GM19240 (cell line): ENCODE results near the gene TRIP13.
"Not testable (repeated sequence)": the region's sequence is repeated elsewhere in the genome, so short reads cannot be mapped to it uniquely, and the experiment has no call there.

Experiments used
- DNase-seq: peaks from one replicate; pipeline ENCODE4 v3.0.0; 2011; ENCODE audit warnings: low spot score; ENCODE audit not compliant: insufficient read length

TRIP13 gene

GRCh38 chr5:892394-893136 lies at the start of gene TRIP13, which contains the start of gene BRD9:
Gene TRIP13, plus strand, starts transcription at chr5:892884. Its CDS starts 115 bp downstream, at chr5:892999.
Gene BRD9, minus strand, starts transcription at chr5:892801. Its CDS starts 144 bp downstream, at chr5:892657.
- DNase-seq = peak; percentile 99

- not testable (repeated sequence) for DNase-seq
Measured at GRCh38 chr5:843371-843770, 49.3 kb upstream of the TRIP13 start.

- not testable (repeated sequence) for DNase-seq
Measured at GRCh38 chr5:843926-844325, 48.8 kb upstream of the TRIP13 start.

DNA sequence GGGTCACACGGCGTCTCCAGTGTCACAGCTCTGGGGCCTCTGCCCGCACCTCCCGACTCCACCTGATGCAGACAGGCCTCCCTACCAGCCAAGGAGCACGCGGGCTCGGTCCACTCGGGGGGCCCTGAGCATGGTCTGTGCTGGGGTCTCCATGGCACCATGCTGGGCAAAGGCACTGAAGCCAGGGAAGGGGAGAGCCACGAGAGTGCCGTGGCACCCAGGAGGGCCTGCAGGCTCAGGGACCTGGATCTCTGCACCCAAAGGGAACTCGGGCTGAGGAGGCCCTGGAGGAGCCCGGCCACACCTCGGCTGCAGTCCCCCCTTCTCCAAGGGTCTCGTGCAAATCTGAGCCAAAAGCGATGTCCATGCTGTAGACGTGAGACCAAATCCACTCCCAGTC lies 48.3 kb upstream of the TRIP13 start:
- not testable (repeated sequence) for DNase-seq

DNA sequence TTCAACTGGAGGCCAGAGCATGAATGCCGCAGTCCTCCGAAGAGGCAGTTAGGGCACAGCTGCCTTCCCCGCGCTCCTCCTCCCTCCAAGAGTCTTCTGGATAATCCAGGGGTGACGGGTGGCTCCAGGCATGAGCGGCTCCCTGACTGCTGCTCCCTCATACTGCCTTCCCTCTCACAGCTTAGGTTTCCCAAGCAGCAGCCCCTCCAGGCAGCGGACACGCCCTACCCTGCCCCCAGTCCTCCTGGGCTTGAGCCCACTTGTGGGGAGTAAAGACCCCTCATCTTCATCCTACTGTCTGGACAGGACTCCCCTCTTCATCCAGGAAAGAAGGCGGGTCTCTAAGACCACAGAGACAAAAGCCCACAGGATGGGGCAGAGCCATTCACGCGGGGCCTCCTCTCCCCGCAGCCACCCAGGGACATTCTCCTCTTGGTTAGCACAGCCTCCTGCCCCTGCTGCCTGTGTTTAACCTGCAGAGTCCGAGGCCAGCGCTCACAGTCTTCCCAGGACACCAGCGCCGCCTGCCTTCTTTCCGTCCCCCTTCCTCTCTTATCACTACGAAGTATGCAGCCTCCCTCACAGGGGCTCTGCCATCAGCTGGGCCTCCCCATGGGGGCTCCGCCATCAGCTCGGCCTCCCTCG lies 47.5 kb upstream of the TRIP13 start:
- not testable (repeated sequence) for DNase-seq

GRCh38 chr5:845676-846601 lies 46.7 kb upstream of the TRIP13 start:
- not testable (repeated sequence) for DNase-seq

- DNase-seq = not testable (repeated sequence)
Measured at GRCh38 chr5:846602-847091, 46.0 kb upstream of the TRIP13 start.

DNA sequence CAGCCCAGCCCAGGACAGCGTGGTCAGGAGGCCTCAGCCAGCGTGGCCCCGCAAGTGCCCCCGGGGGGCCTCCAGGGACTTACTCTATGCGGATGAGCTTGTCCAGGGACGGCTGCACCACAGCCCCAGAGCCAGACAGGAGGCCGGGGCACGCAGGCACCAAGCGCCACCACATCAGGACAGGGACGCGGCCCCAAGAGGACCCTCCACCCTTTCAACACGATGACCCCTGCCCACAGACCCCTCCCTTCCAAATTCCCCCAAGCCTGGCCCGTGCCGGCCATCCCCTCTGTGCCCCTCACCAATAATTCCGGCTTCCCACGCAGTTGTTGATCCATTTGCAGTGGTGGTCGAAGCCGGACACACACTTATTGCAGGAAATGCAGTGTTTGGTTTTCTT lies 45.5 kb upstream of the TRIP13 start:
- not testable (repeated sequence) for DNase-seq

GRCh38 chr5:847736-848135 lies 44.9 kb upstream of the TRIP13 start:
- DNase-seq = not testable (repeated sequence)

- DNase-seq = no peak
Measured at GRCh38 chr5:848671-849111, 44.0 kb upstream of the TRIP13 start.

GRCh38 chr5:849651-850301 lies 42.9 kb upstream of the TRIP13 start:
- DNase-seq = no peak

GRCh38 chr5:850511-851006 lies 42.1 kb upstream of the TRIP13 start, which contains the start of gene ZDHHC11:
Gene ZDHHC11, minus strand, starts transcription at chr5:850986. Its CDS starts 384 bp downstream, at chr5:850602.
- DNase-seq = no peak

GRCh38 chr5:851076-851475 lies 41.6 kb upstream of the TRIP13 start:
- DNase-seq = no peak

- DNase-seq = no peak
Measured at GRCh38 chr5:851553-851952, 41.1 kb upstream of the TRIP13 start.

DNA sequence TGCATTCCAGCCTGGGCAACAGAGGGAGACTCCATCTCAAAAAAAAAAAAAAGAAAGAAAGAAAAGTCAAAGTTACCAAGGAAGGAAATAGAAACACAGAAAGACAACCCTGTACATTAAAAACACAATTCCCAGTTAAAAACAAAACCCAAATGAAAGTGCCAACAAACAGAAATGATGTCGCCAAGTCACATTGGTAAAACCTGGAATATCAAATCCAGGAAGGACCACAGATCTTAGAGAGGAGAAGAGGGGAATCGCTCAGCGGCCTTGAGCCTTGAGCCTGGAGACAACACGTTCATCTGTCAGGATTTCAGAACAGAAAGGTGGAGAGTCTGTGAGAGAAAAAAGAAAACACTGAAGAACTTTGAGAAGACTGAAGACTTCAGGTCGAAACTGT lies 40.7 kb upstream of the TRIP13 start:
- no peak for DNase-seq

- DNase-seq = no peak
Measured at GRCh38 chr5:852431-853401, 40.0 kb upstream of the TRIP13 start.

DNA sequence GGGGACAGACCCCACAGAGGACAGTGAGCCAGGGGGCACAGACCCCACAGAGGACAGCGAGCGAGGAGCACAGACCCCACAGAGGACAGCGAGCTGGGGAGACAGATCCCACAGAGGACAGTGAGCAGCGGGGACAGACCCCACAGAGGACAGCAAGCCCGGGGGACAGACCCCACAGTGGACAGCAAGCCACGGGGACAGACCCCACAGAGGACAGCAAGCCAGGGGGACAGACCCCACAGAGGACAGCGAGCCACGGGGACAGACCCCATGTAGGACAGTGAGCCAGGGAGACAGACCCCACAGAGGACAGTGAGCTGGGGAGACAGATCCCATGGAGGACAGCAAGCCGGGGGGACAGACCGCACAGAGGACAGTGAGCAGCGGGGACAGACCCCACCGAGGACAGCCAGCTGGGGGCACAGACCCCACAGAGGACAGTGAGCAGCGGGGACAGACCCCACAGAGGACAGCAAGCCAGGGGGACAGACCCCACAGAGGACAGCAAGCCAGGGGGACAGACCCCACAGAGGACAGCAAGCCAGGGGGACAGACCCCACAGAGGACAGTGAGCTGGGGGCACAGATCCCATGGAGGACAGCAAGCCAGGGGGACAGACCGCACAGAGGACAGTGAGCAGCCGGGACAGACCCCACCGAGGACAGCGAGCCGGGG lies 39.1 kb upstream of the TRIP13 start:
- DNase-seq = not testable (repeated sequence)

- no peak for DNase-seq
Measured at GRCh38 chr5:854217-854616, 38.5 kb upstream of the TRIP13 start.
